Stimulated activated effector memory CD8-positive, alpha-beta T cell treated with anti-CD3 and anti-CD28 coated beads, Interleukin-12 subunit alpha, Interleukin-12 subunit beta, amount 100 ng/mL, for 72 hours (primary cell): ENCODE results near the gene IFITM2.
"Not testable (repeated sequence)": the region's sequence is repeated elsewhere in the genome, so short reads cannot be mapped to it uniquely, and the experiment has no call there.

Source experiments
- ATAC-seq: fragments of 150-1000 bp; cut with Tn5 transposase; 2 replicates; pipeline ENCODE4 v1.10.0; 2021
- DNase-seq, 2 donors: peaks; one replicate each; pipeline ENCODE4 v3.0.0; 2021 to 2022; ENCODE audit warnings: low spot score in 2 of 2
- H3K27ac Mint-ChIP-seq: one replicate; pipeline ENCODE4 v1.8.0; 2022; ENCODE audit warnings: mild to moderate bottlenecking, mixed read lengths
- H3K36me3 Mint-ChIP-seq: one replicate; pipeline ENCODE4 v1.8.0; 2022; ENCODE audit warnings: mild to moderate bottlenecking, mixed read lengths
- H3K4me1 Mint-ChIP-seq: one replicate; pipeline ENCODE4 v1.8.0; 2022; ENCODE audit warnings: mixed read lengths
- H3K4me3 Mint-ChIP-seq: one replicate; pipeline ENCODE4 v1.8.0; 2022; ENCODE audit warnings: mild to moderate bottlenecking, mixed read lengths
- H3K9me3 Mint-ChIP-seq: one replicate; pipeline ENCODE4 v1.8.0; 2022; ENCODE audit warnings: mixed read lengths

IFITM2 gene

DNA sequence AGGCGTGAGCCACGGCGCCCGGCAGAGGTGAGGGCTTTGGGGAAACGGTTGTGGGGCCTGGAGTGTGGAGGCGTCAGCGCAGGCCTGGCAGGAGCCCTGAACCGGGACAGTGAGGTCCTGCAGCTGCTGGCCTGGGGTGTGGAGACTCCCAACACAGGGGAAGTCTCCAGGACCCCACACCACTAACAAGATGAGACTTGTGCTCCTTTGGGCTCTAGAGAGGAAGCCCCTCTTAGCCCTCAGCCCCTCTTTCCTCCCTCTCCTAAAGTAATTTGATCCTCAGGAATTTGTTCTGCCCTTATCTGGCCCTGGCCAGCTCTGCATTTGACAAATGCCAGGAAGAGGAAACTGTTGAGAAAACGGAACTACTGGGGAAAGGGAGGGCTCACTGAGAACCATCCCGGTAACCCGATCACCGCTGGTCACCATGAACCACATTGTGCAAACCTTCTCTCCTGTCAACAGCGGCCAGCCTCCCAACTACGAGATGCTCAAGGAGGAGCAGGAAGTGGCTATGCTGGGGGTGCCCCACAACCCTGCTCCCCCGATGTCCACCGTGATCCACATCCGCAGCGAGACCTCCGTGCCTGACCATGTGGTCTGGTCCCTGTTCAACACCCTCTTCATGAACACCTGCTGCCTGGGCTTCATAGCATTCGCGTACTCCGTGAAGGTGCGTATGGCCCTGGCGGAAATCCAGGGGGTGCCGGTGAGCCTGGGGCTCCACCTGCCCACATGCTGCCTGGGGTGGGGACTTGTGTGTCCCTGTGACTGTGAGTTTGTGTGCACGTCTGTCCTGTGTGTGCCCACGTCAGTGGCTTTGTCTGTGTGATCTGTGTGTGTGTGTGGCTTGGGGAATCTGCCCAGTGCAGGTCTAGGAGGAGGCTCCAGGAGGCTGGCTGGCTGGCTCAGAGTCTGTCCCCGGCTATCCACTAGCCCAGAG, at the start of gene IFITM2:
Gene IFITM2 (plus strand): TSS at position 51 of the 943 bp plus-strand sequence. CDS start 377 bp downstream, at position 428.
- not testable (repeated sequence) for H3K9me3 Mint-ChIP-seq, DNase-seq
- Mint-ChIP-seq H3K4me3 (peak within 1 kb of the TSS; percentile 90), H3K36me3 (peaks cover 30% of the 10 kb centered on the region), H3K27ac (peak within 1 kb of the TSS; percentile 90), H3K4me1 (peaks cover 48% of the 10 kb centered on the region)
- ATAC-seq = peak; percentile 62

DNA sequence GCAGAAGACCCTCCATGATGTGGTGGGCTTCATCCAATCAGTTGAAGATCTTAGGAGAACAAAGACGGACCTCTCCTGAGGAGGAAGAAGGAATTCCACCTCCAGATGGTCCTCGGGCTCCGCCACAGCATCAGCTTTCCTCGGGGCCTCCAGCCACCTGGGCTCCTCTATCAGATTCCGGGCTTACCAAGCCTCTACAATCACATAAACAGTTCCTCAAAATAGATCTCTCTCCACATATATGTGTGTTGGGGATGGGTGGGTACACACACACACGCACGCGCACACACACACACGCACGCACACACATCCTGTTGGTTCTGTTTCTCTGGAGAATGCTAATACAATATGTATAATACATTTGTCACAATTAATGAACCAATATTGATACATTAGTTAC, 48.2 kb upstream of the IFITM2 start:
- ATAC-seq = no peak
- no peaks in the 10 kb centered on the region for H3K36me3 Mint-ChIP-seq
- H3K4me1 Mint-ChIP-seq = no peaks in the 10 kb centered on the region
- H3K27ac Mint-ChIP-seq = no peak overlapping the region
- no peaks in the 10 kb centered on the region for H3K9me3 Mint-ChIP-seq
- no peak overlapping the region for H3K4me3 Mint-ChIP-seq
- DNase-seq = no peak

DNA sequence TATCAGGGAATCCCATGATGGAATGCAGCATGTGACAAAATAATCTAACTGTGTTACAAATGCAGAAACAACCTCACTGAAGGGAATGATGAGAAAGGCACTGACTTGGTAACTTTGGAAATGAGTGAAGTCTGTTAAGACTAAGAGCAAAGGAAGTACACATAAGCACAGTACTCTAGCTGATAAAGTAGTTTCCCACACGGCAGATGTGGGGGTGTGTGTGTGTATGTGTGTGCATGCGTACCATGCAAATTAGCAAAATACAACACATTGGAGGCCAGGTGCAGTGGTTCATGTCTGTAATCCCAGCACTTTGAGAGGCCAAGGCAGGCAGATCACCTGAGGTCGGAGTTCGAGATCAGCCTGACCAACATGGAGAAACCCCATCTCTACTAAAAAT, 46.0 kb upstream of the IFITM2 start:
- H3K9me3 Mint-ChIP-seq = no peaks in the 10 kb centered on the region
- no peak overlapping the region for H3K27ac Mint-ChIP-seq
- no peaks in the 10 kb centered on the region for H3K4me1 Mint-ChIP-seq
- DNase-seq (no peak), ATAC-seq (no peak)
- H3K36me3 Mint-ChIP-seq = no peaks in the 10 kb centered on the region
- no peak overlapping the region for H3K4me3 Mint-ChIP-seq

DNA sequence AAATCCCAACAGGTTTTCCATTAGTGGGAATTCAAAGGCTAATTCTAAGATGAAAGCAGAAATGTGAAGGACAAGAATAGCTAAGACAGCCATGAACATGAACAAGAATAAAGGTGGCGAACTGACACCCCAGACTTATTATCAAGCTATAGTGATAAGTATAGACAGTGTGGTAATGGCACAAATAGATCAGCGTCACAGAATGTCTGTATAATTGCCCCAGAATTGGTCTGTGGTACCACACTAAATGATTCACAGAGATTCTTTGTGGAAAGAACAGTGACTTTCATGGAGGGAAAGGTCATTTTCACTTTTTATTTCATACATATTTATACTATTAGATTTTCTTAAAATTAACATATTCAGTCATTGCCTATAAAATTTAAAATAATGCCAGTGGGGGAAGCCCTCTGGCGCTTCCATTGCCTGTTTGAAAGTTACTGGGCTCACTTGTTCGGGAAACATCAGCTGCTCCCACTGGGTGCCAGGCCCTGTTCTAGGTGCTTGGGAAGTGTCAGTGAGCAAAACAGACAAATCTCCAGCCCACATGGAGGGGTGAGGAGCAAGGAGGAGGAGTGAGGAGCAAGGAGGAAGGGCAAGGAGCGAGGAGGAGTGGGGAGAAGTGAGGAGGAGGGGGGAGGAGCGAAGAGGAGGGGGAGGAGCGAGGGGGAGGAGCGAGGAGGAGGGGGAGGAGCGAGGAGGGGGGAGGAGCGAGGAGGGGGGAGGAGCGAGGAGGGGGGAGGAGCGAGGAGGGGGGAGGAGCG, 40.8 kb upstream of the IFITM2 start:
- Mint-ChIP-seq H3K4me1 (peaks cover 38% of the 10 kb centered on the region), H3K36me3 (peaks cover 21% of the 10 kb centered on the region), H3K27ac (peak overlapping the region; percentile 92), H3K9me3 (no peaks in the 10 kb centered on the region), H3K4me3 (peak overlapping the region; percentile 75)
- ATAC-seq (peak; percentile 78), DNase-seq (no peak)

GRCh38 chr11:267491-267994, 40.1 kb upstream of the IFITM2 start:
- ATAC-seq = peak; percentile 29
- DNase-seq = peak in 1 of 2 donors; percentile 83
- no peaks in the 10 kb centered on the region for H3K9me3 Mint-ChIP-seq
- H3K36me3 Mint-ChIP-seq = peaks cover 21% of the 10 kb centered on the region
- peaks cover 38% of the 10 kb centered on the region for H3K4me1 Mint-ChIP-seq
- H3K27ac Mint-ChIP-seq = peak overlapping the region; percentile 92
- peak overlapping the region; percentile 75 for H3K4me3 Mint-ChIP-seq

- H3K9me3 Mint-ChIP-seq, DNase-seq: not testable (repeated sequence)
- Mint-ChIP-seq H3K4me3 (peak overlapping the region; percentile 75), H3K27ac (peak overlapping the region; percentile 92), H3K36me3 (peaks cover 21% of the 10 kb centered on the region), H3K4me1 (peaks cover 38% of the 10 kb centered on the region)
- ATAC-seq = peak; percentile 44
Observed at GRCh38 chr11:268716-269145, 38.9 kb upstream of the IFITM2 start.

- Mint-ChIP-seq H3K4me1 (peaks cover 38% of the 10 kb centered on the region), H3K27ac (peak overlapping the region; percentile 92), H3K4me3 (peak overlapping the region; percentile 75), H3K9me3 (no peaks in the 10 kb centered on the region), H3K36me3 (peaks cover 21% of the 10 kb centered on the region)
- ATAC-seq = peak; percentile 81
- DNase-seq = peak in 1 of 2 donors; percentile 83
Observed at GRCh38 chr11:269146-269890, 38.3 kb upstream of the IFITM2 start.

DNA sequence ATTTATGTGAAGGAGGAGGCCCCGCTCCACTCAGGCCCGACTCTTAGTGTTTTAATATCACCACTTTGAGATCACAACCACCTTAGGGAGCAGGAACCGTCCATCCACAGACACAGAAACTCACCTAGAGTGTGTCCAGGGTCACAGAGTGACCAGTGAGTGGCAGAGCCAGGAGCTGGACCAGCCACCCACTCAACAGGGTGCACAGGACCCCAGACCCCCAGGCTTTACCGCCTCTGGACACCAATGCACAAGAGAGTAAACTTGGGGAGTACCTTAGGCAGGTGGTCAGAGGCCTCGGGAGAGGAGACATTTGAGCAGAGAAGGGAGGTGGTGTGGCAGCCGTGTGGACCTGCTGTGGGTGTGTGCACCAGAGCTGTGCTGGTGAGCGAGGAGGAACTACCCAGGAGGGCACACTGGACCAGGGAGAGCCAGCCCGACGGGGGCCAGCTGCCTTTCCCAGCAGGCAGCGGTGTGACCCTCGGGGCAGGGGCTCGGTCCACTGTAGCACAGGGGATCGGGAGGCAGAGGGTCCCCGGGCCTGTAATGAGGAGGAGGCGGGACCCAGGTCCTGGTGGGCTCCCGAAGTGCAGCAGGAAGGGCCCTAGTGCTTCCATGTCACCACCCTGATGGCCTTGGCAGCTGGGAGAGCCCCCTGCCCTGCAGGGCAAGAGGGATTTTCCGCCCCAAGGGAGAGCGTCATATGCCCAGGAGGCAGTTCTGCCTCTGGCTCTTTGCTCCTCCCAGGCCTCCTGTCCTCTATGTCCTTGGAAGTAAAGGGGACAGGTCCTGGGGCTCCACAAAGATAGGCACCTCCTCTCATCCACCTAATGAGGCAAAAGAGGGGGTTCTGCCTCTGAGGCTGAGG, 36.9 kb upstream of the IFITM2 start:
- H3K4me3 Mint-ChIP-seq = no peak overlapping the region
- H3K36me3 Mint-ChIP-seq = peaks cover 21% of the 10 kb centered on the region
- H3K9me3 Mint-ChIP-seq = no peaks in the 10 kb centered on the region
- peaks cover 38% of the 10 kb centered on the region for H3K4me1 Mint-ChIP-seq
- DNase-seq = no peak
- H3K27ac Mint-ChIP-seq = no peak overlapping the region
- ATAC-seq = no peak

- H3K36me3 Mint-ChIP-seq = peaks cover 21% of the 10 kb centered on the region
- ATAC-seq = no peak
- no peak for DNase-seq
- H3K9me3 Mint-ChIP-seq = no peaks in the 10 kb centered on the region
- H3K4me1 Mint-ChIP-seq = peaks cover 38% of the 10 kb centered on the region
- H3K4me3 Mint-ChIP-seq = no peak overlapping the region
- H3K27ac Mint-ChIP-seq = no peak overlapping the region
Observed at GRCh38 chr11:271319-271715, 36.3 kb upstream of the IFITM2 start.

DNA sequence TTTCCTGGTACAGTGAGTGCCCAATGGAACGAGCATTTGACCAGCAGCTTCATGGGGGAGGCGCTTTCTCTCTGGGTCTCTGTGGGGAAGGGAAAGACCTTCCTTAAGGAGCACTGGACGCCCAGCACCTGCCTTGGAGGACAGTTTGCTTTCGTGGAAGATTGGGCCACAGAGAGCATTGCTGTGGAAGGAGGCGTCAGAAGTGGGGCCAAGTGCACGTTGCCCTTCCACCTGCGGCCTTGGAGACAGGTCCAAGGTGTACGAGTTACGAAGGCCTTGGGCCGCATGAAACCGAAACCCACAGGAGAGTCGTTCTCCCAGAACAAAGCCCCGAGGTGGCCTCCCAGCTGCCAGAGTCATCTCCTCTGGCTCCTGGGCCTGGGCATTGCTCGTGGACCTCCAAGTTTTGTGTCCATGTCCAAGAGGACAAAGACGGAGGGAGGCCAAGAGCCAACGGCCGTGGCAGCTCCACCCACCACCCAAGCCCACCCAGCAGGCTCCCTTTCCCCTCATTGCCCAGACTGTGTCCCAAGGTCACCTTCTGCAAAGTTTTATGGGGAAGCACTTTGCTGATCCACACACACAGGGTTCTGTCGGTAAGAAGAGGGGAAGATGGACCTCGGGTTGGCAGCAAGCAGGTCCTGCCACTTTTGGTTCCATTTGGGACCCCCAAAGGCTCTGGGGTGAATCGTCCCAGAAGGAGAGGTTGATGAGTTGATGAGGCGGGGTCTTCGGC, 35.3 kb upstream of the IFITM2 start:
- Mint-ChIP-seq H3K27ac (no peak overlapping the region), H3K4me1 (peaks cover 31% of the 10 kb centered on the region), H3K36me3 (peaks cover 19% of the 10 kb centered on the region), H3K9me3 (no peaks in the 10 kb centered on the region), H3K4me3 (no peak overlapping the region)
- ATAC-seq (no peak), DNase-seq (no peak)

DNA sequence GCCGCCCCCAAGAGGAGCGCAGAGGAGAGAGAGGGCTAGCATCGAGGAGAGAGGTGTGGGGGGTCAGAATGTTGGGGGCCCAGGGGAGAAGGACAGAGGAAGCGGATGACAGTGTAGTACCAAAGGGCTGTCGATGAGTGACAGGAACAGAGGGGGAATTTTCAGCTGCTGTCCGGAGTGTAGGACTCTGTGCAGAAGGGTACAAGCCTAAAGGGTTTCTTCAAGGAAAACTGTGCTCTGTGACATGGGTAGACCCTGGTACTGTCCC, 34.8 kb upstream of the IFITM2 start:
- no peaks in the 10 kb centered on the region for H3K9me3 Mint-ChIP-seq
- no peak overlapping the region for H3K4me3 Mint-ChIP-seq
- ATAC-seq (no peak), DNase-seq (no peak)
- peaks cover 31% of the 10 kb centered on the region for H3K4me1 Mint-ChIP-seq
- H3K27ac Mint-ChIP-seq = no peak overlapping the region
- peaks cover 20% of the 10 kb centered on the region for H3K36me3 Mint-ChIP-seq

DNA sequence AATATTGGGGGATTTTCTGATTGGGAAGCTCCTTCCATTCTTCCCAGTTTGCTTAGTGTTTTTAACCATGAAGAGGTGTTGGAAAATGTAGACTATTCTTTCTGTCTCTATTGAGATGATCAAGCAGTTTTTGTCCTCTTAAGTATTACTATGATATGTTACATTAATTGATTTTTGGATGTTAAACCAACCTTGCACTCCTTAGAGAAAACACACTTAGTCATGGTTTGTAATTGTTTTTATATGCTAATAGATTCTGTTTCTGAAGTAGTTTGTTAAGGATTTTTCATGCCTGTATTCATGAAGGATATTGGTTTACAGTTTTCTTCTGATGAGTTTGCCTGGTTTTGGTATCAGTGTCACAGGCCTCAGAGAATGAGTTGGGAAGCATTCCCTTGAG, 31.4 kb upstream of the IFITM2 start:
- ATAC-seq (no peak), DNase-seq (no peak)
- H3K36me3 Mint-ChIP-seq = peaks cover 13% of the 10 kb centered on the region
- H3K9me3 Mint-ChIP-seq = no peaks in the 10 kb centered on the region
- peaks cover 22% of the 10 kb centered on the region for H3K4me1 Mint-ChIP-seq
- H3K27ac Mint-ChIP-seq = no peak overlapping the region
- no peak overlapping the region for H3K4me3 Mint-ChIP-seq

GRCh38 chr11:278001-278951, 29.3 kb upstream of the IFITM2 start, which contains the start of gene NLRP6:
Gene NLRP6 (plus strand): TSS chr11:278407. CDS start chr11:278570, 163 bp downstream.
- peaks cover 13% of the 10 kb centered on the region for H3K36me3 Mint-ChIP-seq
- DNase-seq (no peak), ATAC-seq (no peak)
- peak within 1 kb of the TSS; percentile 72 for H3K4me3 Mint-ChIP-seq
- H3K9me3 Mint-ChIP-seq = no peaks in the 10 kb centered on the region
- peak within 1 kb of the TSS; percentile 52 for H3K27ac Mint-ChIP-seq
- peaks cover 41% of the 10 kb centered on the region for H3K4me1 Mint-ChIP-seq
